ENCODE data around the gene DAD1.

DAD1 gene

GRCh38 chr14:22535916-22536315, 53.1 kb downstream of the DAD1 start:
- no peak for TF ChIP-seq CTCF (IDR thresholded peaks at IDR 0.05; ENCODE audit: low read depth, low read length, missing control alignments)
- DNase-seq (ENCODE audit: low read depth) = no peak
- in situ Hi-C loops (cut with HindIII; ENCODE audit: low sequenced_read_pairs) = no loop called here
- H3K4me3 ChIP-seq (ENCODE audit: low read depth, low read length) = no peak overlapping the region

DNA sequence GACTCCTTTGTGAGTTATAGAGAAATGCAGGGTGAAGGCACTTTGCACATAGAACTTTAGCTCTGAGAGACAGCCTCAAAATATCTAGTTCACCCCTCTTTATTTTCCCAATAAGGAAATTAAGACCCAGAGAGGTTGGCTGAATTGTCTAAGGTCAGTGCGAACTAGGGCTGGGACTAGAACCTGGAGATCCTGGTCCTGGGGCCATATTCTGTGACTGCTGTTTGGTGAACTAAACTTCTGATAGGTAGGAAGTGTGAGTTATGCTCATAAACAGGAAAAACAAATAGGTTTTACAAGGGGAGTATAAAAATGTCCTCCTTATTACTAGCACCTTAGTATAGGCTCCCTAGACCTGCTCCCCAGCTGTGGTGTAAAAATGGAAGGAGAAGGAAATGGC, 53.9 kb downstream of the DAD1 start:
- no peak for DNase-seq (ENCODE audit: low read depth)
- in situ Hi-C loops (cut with HindIII; ENCODE audit: low sequenced_read_pairs) = no loop called here
- no peak for TF ChIP-seq CTCF (IDR thresholded peaks at IDR 0.05; ENCODE audit: low read depth, low read length, missing control alignments)
- no peak overlapping the region for H3K4me3 ChIP-seq (ENCODE audit: low read depth, low read length)

DNA sequence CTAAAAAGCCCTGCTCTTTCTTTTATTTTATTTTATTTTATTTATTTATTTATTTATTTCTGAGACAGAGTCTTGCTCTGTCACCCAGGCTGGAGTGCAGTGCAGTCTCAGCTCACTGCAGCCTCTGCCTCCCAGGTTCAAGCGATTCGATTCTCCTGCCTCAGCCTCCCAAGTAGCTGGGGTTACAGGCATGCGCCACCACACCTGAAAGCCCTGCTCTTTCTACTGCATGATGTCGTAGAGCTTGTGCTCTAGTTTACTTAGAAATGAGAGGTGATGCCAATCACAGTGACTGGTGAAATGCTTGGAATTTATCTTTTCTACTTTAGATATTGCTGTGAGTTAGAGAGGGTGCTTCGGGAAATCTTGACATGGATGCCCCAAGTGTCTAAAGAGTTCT, 54.5 kb downstream of the DAD1 start:
- TF ChIP-seq CTCF (IDR thresholded peaks at IDR 0.05; ENCODE audit: low read depth, low read length, missing control alignments) = no peak
- in situ Hi-C loops (cut with HindIII; ENCODE audit: low sequenced_read_pairs) = no loop called here
- no peak for DNase-seq (ENCODE audit: low read depth)
- no peak overlapping the region for H3K4me3 ChIP-seq (ENCODE audit: low read depth, low read length)

GRCh38 chr14:22533739-22534359, 55.2 kb downstream of the DAD1 start:
- no peak for TF ChIP-seq CTCF (IDR thresholded peaks at IDR 0.05; ENCODE audit: low read depth, low read length, missing control alignments)
- no peak for DNase-seq (ENCODE audit: low read depth)
- in situ Hi-C loops (cut with HindIII; ENCODE audit: low sequenced_read_pairs) = no loop called here
- no peak overlapping the region for H3K4me3 ChIP-seq (ENCODE audit: low read depth, low read length)

- TF ChIP-seq CTCF (IDR thresholded peaks at IDR 0.05; ENCODE audit: low read depth, low read length, missing control alignments) = no peak
- DNase-seq (ENCODE audit: low read depth) = no peak
- in situ Hi-C loops (cut with HindIII; ENCODE audit: low sequenced_read_pairs) = no loop called here
- no peak overlapping the region for H3K4me3 ChIP-seq (ENCODE audit: low read depth, low read length)
Measured at GRCh38 chr14:22533057-22533704, 55.8 kb downstream of the DAD1 start.

DNA sequence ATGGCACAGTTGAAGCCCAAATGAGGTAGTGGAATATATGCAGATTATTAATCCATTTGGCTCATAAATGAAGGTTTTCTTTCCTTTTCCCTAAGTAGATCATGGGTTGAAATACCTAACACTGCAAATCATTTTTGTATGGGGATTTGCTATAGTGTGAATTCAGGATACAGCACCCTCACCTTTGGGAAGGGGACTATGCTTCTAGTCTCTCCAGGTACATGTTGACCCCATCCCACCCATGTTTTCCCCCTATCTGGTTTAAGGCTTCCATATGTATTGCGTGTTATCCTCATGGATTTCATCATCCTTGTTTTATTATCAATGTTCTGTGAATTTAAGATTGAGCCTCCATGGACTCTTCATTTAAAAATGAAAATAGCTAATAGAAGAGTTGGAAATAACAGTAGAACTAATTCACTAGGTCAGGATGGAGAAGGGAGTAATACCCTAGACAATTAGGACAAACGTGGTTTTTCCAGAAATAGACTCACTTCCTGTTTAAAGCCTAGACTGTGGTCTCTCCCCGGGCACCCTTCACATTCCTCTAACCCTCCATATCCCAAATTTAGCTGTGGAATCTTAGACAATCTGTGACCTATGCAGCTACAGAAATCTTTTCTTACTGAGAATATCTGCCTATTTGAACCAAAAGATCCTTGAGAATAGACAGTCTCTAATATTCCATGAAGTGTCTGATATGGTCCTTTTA, 56.5 kb downstream of the DAD1 start:
- DNase-seq (ENCODE audit: low read depth) = no peak
- TF ChIP-seq CTCF (IDR thresholded peaks at IDR 0.05; ENCODE audit: low read depth, low read length, missing control alignments) = no peak
- H3K4me3 ChIP-seq (ENCODE audit: low read depth, low read length) = no peak overlapping the region
- in situ Hi-C loops (cut with HindIII; ENCODE audit: low sequenced_read_pairs) = no loop called here
